HepG2 (cell line): ENCODE data around the gene CYBB. TPM values are rescaled to one million over a fixed set of nuclear protein-coding genes. Genes with fewer than 3 reads are reported as not detected.

ENCODE experiments used
- ATAC-seq: fragments of 200-7000 bp; cut with Tn5 transposase; 3 replicates; pipeline ENCODE4 v1.9.1; 2020; ENCODE audit warnings: mild to moderate bottlenecking, moderate library complexity
- BruUV-seq: library from RNA; stranded (reverse); fragments of 400-500 nt; replicated peaks from 2 replicates; lab custom pipeline; 2021; lab: Mats Ljungman, UMichigan
- CTCF ChIA-PET: fragments of 300-600 bp; formaldehyde crosslinking; extraction: SDS; loops from one replicate; lab custom pipeline; 2021; ENCODE audit warnings: low total read pairs, inconsistent platforms, low intra/inter-chr PET ratio; lab: Yijun Ruan, JAX
- POLR2A ChIA-PET: fragments of 350-600 bp; sonication (Branson Sonifier 250); formaldehyde crosslinking; loops from one replicate; lab custom pipeline; 2020; ENCODE audit warnings: antibody characterized with exemption, inconsistent platforms; lab: Yijun Ruan, JAX
- DNase-seq: peaks from one replicate; pipeline ENCODE4 v3.0.0-alpha.2; 2015; ENCODE audit warnings: low spot score
- FAIRE-seq: peaks from 3 replicates; lab custom pipeline; 2011; peaks lifted over from hg19 to GRCh38; lab: Jason Lieb, UNC
- H2AFZ ChIP-seq: one replicate; pipeline ENCODE4 v1.6.1; 2011; ENCODE audit warnings: low read length, inconsistent platforms
- H3K27ac ChIP-seq: fragments of 300-600 bp; 3 replicates; pipeline ENCODE4 v1.8.0; 2011; ENCODE audit warnings: mixed run types, mild to moderate bottlenecking, mixed read lengths, low read length, inconsistent platforms; ENCODE audit not compliant: insufficient read depth; ENCODE audit errors: extremely low read length
- H3K27me3 ChIP-seq, 2 experiments: fragments of 200-600 bp in 1 of 2; 2 replicates in 1 of 2; 3 replicates in 1 of 2; pipeline versions ENCODE4 v1.6.0 to v1.8.0; 2011; ENCODE audit warnings: low read length in 2 of 2, mild to moderate bottlenecking in 2 of 2, moderate library complexity in 2 of 2, inconsistent platforms in 1 of 2; ENCODE audit not compliant: insufficient read depth in 2 of 2, control insufficient read depth in 1 of 2
- H3K36me3 ChIP-seq, 2 experiments: fragments of 200-600 bp in 1 of 2; replicated peaks in 1 of 2; 2 replicates in 1 of 2; 3 replicates in 1 of 2; pipeline versions ENCODE4 v1.5.1 to v1.8.0; 2011; ENCODE audit warnings: low read length in 2 of 2, inconsistent platforms in 1 of 2; ENCODE audit not compliant: insufficient read depth in 2 of 2, control insufficient read depth in 1 of 2
- H3K4me1 ChIP-seq: 2 replicates; pipeline ENCODE4 v1.5.1; 2012; ENCODE audit warnings: low read length, inconsistent platforms; ENCODE audit not compliant: insufficient read depth
- H3K4me2 ChIP-seq: 2 replicates; pipeline ENCODE4 v1.6.0; 2011; ENCODE audit warnings: low read depth, low read length, inconsistent platforms
- H3K4me3 ChIP-seq, 3 experiments: fragments of 200-600 bp in 1 of 3; sonication (generic), shearing (Covaris generic) in 1 of 3; replicated peaks in 1 of 3; 2 replicates each; pipeline ENCODE4 v1.5.1; 2011 to 2016; ENCODE audit warnings: low read length in 3 of 3, inconsistent platforms in 2 of 3, low read depth in 2 of 3, mild to moderate bottlenecking in 2 of 3, control low read depth in 1 of 3, mixed read lengths in 1 of 3; ENCODE audit not compliant: insufficient read depth in 1 of 3
- H3K79me2 ChIP-seq: one replicate; pipeline ENCODE4 v1.6.1; 2011; ENCODE audit warnings: low read length, inconsistent platforms; ENCODE audit not compliant: insufficient read depth
- H3K9ac ChIP-seq: 2 replicates; pipeline ENCODE4 v1.6.0; 2011; ENCODE audit warnings: mild to moderate bottlenecking, low read depth, low read length, inconsistent platforms; ENCODE audit not compliant: insufficient read depth
- H3K9me3 ChIP-seq: 2 replicates; pipeline ENCODE4 v1.5.1; 2012; ENCODE audit warnings: mild to moderate bottlenecking, low read length
- H4K20me1 ChIP-seq: 2 replicates; pipeline ENCODE4 v1.6.0; 2011; ENCODE audit warnings: inconsistent platforms, mild to moderate bottlenecking, low read length, moderate library complexity; ENCODE audit not compliant: insufficient read depth
- CEBPG ChIP-seq: IDR thresholded peaks from 2 replicates; pipeline ENCODE4 v1.6.1; 2016
- JDP2 ChIP-seq: sonication (generic); formaldehyde crosslinking; IDR thresholded peaks from 2 replicates; pipeline ENCODE4 v1.8.1; 2022; ENCODE audit warnings: missing genetic modification reagents, borderline replicate concordance
- NR1H2 ChIP-seq: sonication (generic); formaldehyde crosslinking; IDR thresholded peaks from 2 replicates; pipeline ENCODE4 v1.8.1; 2022; ENCODE audit warnings: low read depth, missing genetic modification reagents, borderline replicate concordance
- NRL ChIP-seq: sonication (generic); formaldehyde crosslinking; IDR thresholded peaks from 2 replicates; pipeline ENCODE4 v1.5.0; 2020; ENCODE audit warnings: missing genetic modification reagents, mild to moderate bottlenecking, moderate library complexity, borderline replicate concordance
- SRY ChIP-seq: sonication (generic); formaldehyde crosslinking; IDR thresholded peaks from 2 replicates; pipeline ENCODE4 v1.8.0; 2022; ENCODE audit warnings: mild to moderate bottlenecking, missing genetic modification reagents
- WGBS: methylation state at CpG from one replicate; pipeline ENCODE4 v1.1.6; 2017; ENCODE audit warnings: low lambda C conversion rate; 5-methylcytosine and 5-hydroxymethylcytosine counted together
- in situ Hi-C: cut with HindIII; loops from 2 replicates; pipeline ENCODE4 v1.10.0; 2017; ENCODE audit warnings: low pct_unique_long_range_greater_than_20kb; ENCODE audit not compliant: extremely low pct_ligation_motif_present
- intact Hi-C: fragments of 100-400 bp; cut with micrococcal nuclease; formaldehyde crosslinking; loops from one replicate; pipeline ENCODE4 v1.10.0; 2022; ENCODE audit not compliant: unreplicated experiment
- polyA plus RNA-seq, 8 experiments: library from polyadenylated mRNA; depleted of rRNA in 3 of 8; stranded (reverse) in 7 of 8; unstranded in 1 of 8; fragments of >200 nt; fragmentation: Illumina TruSeq in 4 of 8; extraction: Trizol in 4 of 8; gene quantifications; 2 replicates each; pipeline versions ENCODE4 v1.2.1 to v1.2.3, GENCODE V29; 2011 to 2016; ENCODE audit warnings: low read depth in 4 of 8, missing spikeins in 1 of 8, mixed read lengths in 1 of 8; ENCODE audit not compliant: insufficient read depth in 1 of 8
- total RNA-seq, 5 experiments: library from RNA; depleted of rRNA; stranded (reverse); fragments of >200 nt; fragmentation: Illumina TruSeq; extraction: Trizol; gene quantifications; 2 replicates each; pipeline ENCODE4 v1.2.3, GENCODE V29; 2016; ENCODE audit warnings: low read depth in 1 of 5
- TF ChIP-seq, protein P1 (sequence below): sonication (generic); formaldehyde crosslinking; IDR thresholded peaks from 2 replicates; pipeline ENCODE4 v1.4.0; 2020; ENCODE audit warnings: missing genetic modification reagents
- TF ChIP-seq, protein P2 (sequence below): IDR thresholded peaks from 2 replicates; pipeline ENCODE4 v1.6.1; 2016; ENCODE audit warnings: mild to moderate bottlenecking
- TF ChIP-seq, protein P3 (sequence below): IDR thresholded peaks from 2 replicates; pipeline ENCODE4 v1.6.1; 2012; ENCODE audit warnings: low read depth, low read length, improper control_type of control experiment

The CYBB gene
- total and polyA plus RNA-seq, 2 of the 13 experiments (the other 11 are each of a cell fraction or from before 2014, with no cell fraction given), result not detected

GRCh38 chrX:37824491-37825214 lies 44.8 kb downstream of the CYBB start:
- H2AFZ ChIP-seq, result no peak overlapping the region
- ATAC-seq (no peak), FAIRE-seq (no peak), DNase-seq (no peak)
- no peak overlapping the region for H3K4me2 ChIP-seq
- 6% methylated on average over 1 of the region's 1 CpG for WGBS
- POLR2A ChIA-PET, result no interaction called here
- H4K20me1 ChIP-seq, result no peaks in the 10 kb centered on the region
- intact Hi-C loops, result loop anchor here (1.0 to 10.0 kb wide), 2 partner anchors 79 to 320 kb away; no protein-coding TSS in a partner anchor
- H3K27ac ChIP-seq, result no peak overlapping the region
- H3K4me3 ChIP-seq, result no peak overlapping the region
- H3K9ac ChIP-seq, result no peak overlapping the region
- no peaks in the 10 kb centered on the region for H3K9me3 ChIP-seq
- H3K36me3 ChIP-seq, result no peaks in the 10 kb centered on the region
- no peaks in the 10 kb centered on the region for H3K27me3 ChIP-seq
- CTCF ChIA-PET, result interaction anchor here (1.4 kb wide), 1 partner anchor 79 kb away, joined by 4 read pairs; no protein-coding TSS in a partner anchor
- TF ChIP-seq, protein P1, sequence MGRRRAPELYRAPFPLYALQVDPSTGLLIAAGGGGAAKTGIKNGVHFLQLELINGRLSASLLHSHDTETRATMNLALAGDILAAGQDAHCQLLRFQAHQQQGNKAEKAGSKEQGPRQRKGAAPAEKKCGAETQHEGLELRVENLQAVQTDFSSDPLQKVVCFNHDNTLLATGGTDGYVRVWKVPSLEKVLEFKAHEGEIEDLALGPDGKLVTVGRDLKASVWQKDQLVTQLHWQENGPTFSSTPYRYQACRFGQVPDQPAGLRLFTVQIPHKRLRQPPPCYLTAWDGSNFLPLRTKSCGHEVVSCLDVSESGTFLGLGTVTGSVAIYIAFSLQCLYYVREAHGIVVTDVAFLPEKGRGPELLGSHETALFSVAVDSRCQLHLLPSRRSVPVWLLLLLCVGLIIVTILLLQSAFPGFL (CRISPR knock-in tag), result no peak
- no peak for TF ChIP-seq NR1H2 (CRISPR knock-in tag)
- TF ChIP-seq, protein P2, sequence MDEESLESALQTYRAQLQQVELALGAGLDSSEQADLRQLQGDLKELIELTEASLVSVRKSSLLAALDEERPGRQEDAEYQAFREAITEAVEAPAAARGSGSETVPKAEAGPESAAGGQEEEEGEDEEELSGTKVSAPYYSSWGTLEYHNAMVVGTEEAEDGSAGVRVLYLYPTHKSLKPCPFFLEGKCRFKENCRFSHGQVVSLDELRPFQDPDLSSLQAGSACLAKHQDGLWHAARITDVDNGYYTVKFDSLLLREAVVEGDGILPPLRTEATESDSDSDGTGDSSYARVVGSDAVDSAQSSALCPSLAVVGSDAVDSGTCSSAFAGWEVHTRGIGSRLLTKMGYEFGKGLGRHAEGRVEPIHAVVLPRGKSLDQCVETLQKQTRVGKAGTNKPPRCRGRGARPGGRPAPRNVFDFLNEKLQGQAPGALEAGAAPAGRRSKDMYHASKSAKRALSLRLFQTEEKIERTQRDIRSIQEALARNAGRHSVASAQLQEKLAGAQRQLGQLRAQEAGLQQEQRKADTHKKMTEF (CRISPR knock-in tag), result no peak
- TF ChIP-seq SRY (CRISPR knock-in tag), result no peak
- TF ChIP-seq, protein P3, sequence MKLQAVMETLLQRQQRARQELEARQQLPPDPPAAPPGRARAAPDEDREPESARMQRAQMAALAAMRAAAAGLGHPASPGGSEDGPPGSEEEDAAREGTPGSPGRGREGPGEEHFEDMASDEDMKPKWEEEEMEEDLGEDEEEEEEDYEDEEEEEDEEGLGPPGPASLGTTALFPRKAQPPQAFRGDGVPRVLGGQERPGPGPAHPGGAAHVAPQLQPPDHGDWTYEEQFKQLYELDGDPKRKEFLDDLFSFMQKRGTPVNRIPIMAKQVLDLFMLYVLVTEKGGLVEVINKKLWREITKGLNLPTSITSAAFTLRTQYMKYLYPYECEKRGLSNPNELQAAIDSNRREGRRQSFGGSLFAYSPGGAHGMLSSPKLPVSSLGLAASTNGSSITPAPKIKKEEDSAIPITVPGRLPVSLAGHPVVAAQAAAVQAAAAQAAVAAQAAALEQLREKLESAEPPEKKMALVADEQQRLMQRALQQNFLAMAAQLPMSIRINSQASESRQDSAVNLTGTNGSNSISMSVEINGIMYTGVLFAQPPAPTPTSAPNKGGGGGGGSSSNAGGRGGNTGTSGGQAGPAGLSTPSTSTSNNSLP, result no peak
- TF ChIP-seq JDP2 (CRISPR knock-in tag), result no peak
- TF ChIP-seq NRL (CRISPR knock-in tag), result no peak
- no peak for TF ChIP-seq CEBPG (CRISPR knock-in tag)
- no TSS peak for BruUV-seq
- H3K79me2 ChIP-seq, result no peaks in the 10 kb centered on the region
- in situ Hi-C loops, result no loop called here
- no peaks in the 10 kb centered on the region; the same call in 1 of the 2 replicates for H3K4me1 ChIP-seq
